SH-SY5Y (cell line): ENCODE results near the gene LRFN2.

Source experiments
- GATA2 ChIP-seq: IDR thresholded peaks from 2 replicates; pipeline ENCODE4 v1.6.1; 2011; ENCODE audit warnings: mild to moderate bottlenecking, low read depth, low read length
- GATA3 ChIP-seq: IDR thresholded peaks from 2 replicates; pipeline ENCODE4 v1.6.1; 2011; ENCODE audit warnings: low read depth, mild to moderate bottlenecking, low read length, moderate library complexity

DNA sequence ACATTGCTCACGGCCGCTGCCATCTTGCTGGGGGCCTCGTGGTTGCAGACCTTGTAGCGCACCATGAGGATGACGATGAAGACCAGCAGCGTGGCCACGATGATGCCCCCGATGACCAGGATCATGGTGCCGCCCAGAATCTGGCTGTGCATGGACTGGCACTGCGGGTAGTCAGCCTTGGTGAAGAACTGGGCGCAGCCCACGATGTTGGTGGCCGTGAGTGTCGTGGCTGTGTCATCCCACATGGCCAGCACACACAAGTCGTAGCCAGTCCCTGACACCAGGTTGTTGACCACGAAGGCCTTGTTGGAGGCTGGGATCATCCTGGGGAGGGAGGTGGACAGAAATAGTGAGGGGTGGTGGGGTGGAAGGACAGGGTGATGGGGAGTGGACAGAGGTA is 194.6 kb downstream of the LRFN2 start:
- TF ChIP-seq GATA2 (no peak), GATA3 (no peak)
